Measurements from ENCODE around the gene RAB6B. TPM values are rescaled to one million over a fixed set of nuclear protein-coding genes. Genes with fewer than 3 reads are reported as not detected.

The RAB6B gene
- total RNA-seq, 2 experiments from 2014 or later: 1.7 to 2.0 TPM

GRCh38 chr3:133933097-133934024, 37.7 kb upstream of the RAB6B start:
- H3K36me3 Mint-ChIP-seq (ENCODE audit: low read depth): no peaks in the 10 kb centered on the region
- no peak overlapping the region for H3K4me3 Mint-ChIP-seq
- TF ChIP-seq CTCF (IDR thresholded peaks at IDR 0.05): no peak
- H3K9me3 Mint-ChIP-seq: no peaks in the 10 kb centered on the region
- H3K27me3 Mint-ChIP-seq: peaks cover 3% of the 10 kb centered on the region
- no peak overlapping the region for H3K27ac Mint-ChIP-seq
- intact Hi-C loops (cut with micrococcal nuclease): no loop called here
- H3K4me1 Mint-ChIP-seq (ENCODE audit: low read depth): no peaks in the 10 kb centered on the region
- CTCF ChIA-PET: no interaction called here
- POLR2A ChIA-PET: no interaction called here
- ATAC-seq (no peak), DNase-seq (no peak)

- ATAC-seq (no peak), DNase-seq (no peak)
- ChIA-PET POLR2A (interaction anchor here (0.6 kb wide), 1 partner anchor 115 kb away, joined by 3 read pairs; no protein-coding TSS in a partner anchor), CTCF (interaction anchor here (0.7 kb wide), 1 partner anchor 9 kb away, joined by 3 read pairs; no protein-coding TSS in a partner anchor)
- intact Hi-C loops (cut with micrococcal nuclease): no loop called here
- Mint-ChIP-seq H3K27ac (no peak overlapping the region), H3K27me3 (peaks cover 3% of the 10 kb centered on the region), H3K9me3 (no peaks in the 10 kb centered on the region), H3K4me1 (ENCODE audit: low read depth) (peaks cover 6% of the 10 kb centered on the region), H3K36me3 (ENCODE audit: low read depth) (no peaks in the 10 kb centered on the region), H3K4me3 (no peak overlapping the region)
- no peak for TF ChIP-seq CTCF (IDR thresholded peaks at IDR 0.05)
Measured at GRCh38 chr3:133932009-133932408, 36.3 kb upstream of the RAB6B start.

- Mint-ChIP-seq H3K9me3 (no peaks in the 10 kb centered on the region), H3K27ac (no peak overlapping the region), H3K36me3 (ENCODE audit: low read depth) (no peaks in the 10 kb centered on the region), H3K4me3 (no peak overlapping the region), H3K27me3 (peaks cover 3% of the 10 kb centered on the region), H3K4me1 (ENCODE audit: low read depth) (peaks cover 6% of the 10 kb centered on the region)
- intact Hi-C loops (cut with micrococcal nuclease): no loop called here
- POLR2A ChIA-PET: interaction anchor here (0.6 kb wide), 1 partner anchor 114 kb away, joined by 3 read pairs; no protein-coding TSS in a partner anchor
- no peak for ATAC-seq
- CTCF ChIA-PET: interaction anchor here (0.7 to 1.8 kb wide), 2 partner anchors 10 to 282 kb away, joined by 3 to 5 read pairs; no protein-coding TSS in a partner anchor
- TF ChIP-seq CTCF (IDR thresholded peaks at IDR 0.05): no peak
- no peak for DNase-seq
Measured at GRCh38 chr3:133931084-133931483, 35.4 kb upstream of the RAB6B start.

GRCh38 chr3:133930341-133930933, 34.8 kb upstream of the RAB6B start:
- DNase-seq: peak; percentile 18
- intact Hi-C loops (cut with micrococcal nuclease): no loop called here
- Mint-ChIP-seq H3K4me3 (no peak overlapping the region), H3K4me1 (ENCODE audit: low read depth) (peaks cover 6% of the 10 kb centered on the region), H3K9me3 (no peaks in the 10 kb centered on the region), H3K36me3 (ENCODE audit: low read depth) (no peaks in the 10 kb centered on the region), H3K27me3 (peaks cover 3% of the 10 kb centered on the region), H3K27ac (no peak overlapping the region)
- no peak for ATAC-seq
- ChIA-PET POLR2A (no interaction called here), CTCF (interaction anchor here (0.7 to 1.8 kb wide), 6 partner anchors 11 to 282 kb away, joined by 3 to 5 read pairs (median 3); no protein-coding TSS in a partner anchor)
- peak; percentile 55 for TF ChIP-seq CTCF (IDR thresholded peaks at IDR 0.05)

All from activated CD8-positive, alpha-beta T cell treated with anti-CD3 and anti-CD28 coated beads for 36 hours (primary cell).